HG03565 (cell line): Measurements from ENCODE around the gene BAIAP3.

Experiments
- ATAC-seq: cut with Tn5 transposase; IDR thresholded peaks from one replicate; pipeline ENCODE4 v1.9.1; 2021; ENCODE audit warnings: mild to moderate bottlenecking, moderate library complexity; ENCODE audit not compliant: unreplicated experiment

The BAIAP3 gene

GRCh38 chr16:1298406-1298805 is 35.0 kb upstream of the BAIAP3 start:
- no peak for ATAC-seq

GRCh38 chr16:1299012-1299867 is 34.2 kb upstream of the BAIAP3 start:
- ATAC-seq, result no peak

GRCh38 chr16:1299868-1300203 is 33.6 kb upstream of the BAIAP3 start:
- ATAC-seq, result no peak

- no peak for ATAC-seq
Observed at GRCh38 chr16:1300664-1301476, 32.6 kb upstream of the BAIAP3 start.

- ATAC-seq, result no peak
Observed at GRCh38 chr16:1301562-1301961, 31.9 kb upstream of the BAIAP3 start.

GRCh38 chr16:1305823-1306222 is 27.6 kb upstream of the BAIAP3 start:
- no peak for ATAC-seq

GRCh38 chr16:1306334-1306733 is 27.1 kb upstream of the BAIAP3 start:
- no peak for ATAC-seq

GRCh38 chr16:1308036-1308976 is 25.1 kb upstream of the BAIAP3 start:
- ATAC-seq, result peak; percentile 15

- peak; percentile 44 for ATAC-seq
Observed at GRCh38 chr16:1308977-1309885, 24.2 kb upstream of the BAIAP3 start, which contains the start of gene UBE2I. TSS of gene UBE2I (plus strand) at chr16:1309636. CDS start at chr16:1314031, 4,395 bp downstream.

- ATAC-seq, result peak; percentile 19
Observed at GRCh38 chr16:1309888-1310831, 23.3 kb upstream of the BAIAP3 start.

GRCh38 chr16:1310832-1311200 is 22.6 kb upstream of the BAIAP3 start:
- no peak for ATAC-seq

- ATAC-seq, result no peak
Observed at GRCh38 chr16:1311212-1311737, 22.2 kb upstream of the BAIAP3 start.

GRCh38 chr16:1311738-1312466 is 21.5 kb upstream of the BAIAP3 start:
- no peak for ATAC-seq

GRCh38 chr16:1312467-1312816 is 21.0 kb upstream of the BAIAP3 start:
- ATAC-seq, result no peak

GRCh38 chr16:1312903-1313302 is 20.5 kb upstream of the BAIAP3 start:
- ATAC-seq, result no peak

GRCh38 chr16:1313721-1314369 is 19.6 kb upstream of the BAIAP3 start:
- ATAC-seq, result no peak

- no peak for ATAC-seq
Observed at GRCh38 chr16:1314399-1315068, 18.9 kb upstream of the BAIAP3 start.
